ENCODE measurements around the gene WWOX.
"Not testable (repeated sequence)": the region's sequence is repeated elsewhere in the genome, so short reads cannot be mapped to it uniquely, and the experiment has no call there.

The WWOX gene

GRCh38 chr16:79211586-79211985 is 1112.1 kb downstream of the WWOX start:
- DNase-seq (ENCODE audit: low read depth in 1 of 2, low spot score in 1 of 2): no peak

DNA sequence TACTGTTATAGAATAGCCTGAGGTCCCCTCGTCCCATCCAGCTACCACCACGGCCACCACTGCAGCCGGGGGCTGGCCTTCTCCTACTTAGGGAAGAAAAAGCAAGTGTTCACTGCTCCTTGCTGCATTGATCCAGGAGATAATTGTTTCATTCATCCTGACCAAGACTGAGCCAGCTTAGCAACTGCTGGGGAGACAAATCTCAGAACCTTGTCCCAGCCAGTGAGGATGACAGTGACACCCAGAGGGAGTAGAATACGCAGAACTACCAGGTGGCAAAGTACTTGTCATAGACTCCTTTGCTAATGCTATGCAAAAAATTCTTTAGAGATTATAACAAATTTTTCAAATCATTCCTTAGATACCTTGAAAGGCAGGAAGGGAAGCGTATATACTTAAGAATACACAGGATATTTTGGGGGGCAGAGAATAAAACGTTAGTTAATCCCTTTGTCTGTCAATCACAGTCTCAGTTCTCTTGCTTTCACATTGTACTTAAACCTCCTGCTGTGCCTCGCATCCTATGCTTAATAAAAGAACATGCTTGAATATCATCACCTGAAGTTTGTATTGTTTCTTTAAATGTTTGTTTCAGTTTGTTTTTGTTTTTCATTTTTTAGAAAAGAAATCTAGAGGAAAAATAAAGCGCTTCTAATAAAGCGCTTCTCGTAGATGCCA is 1112.8 kb downstream of the WWOX start:
- no peak for DNase-seq (ENCODE audit: low read depth in 1 of 2, low spot score in 1 of 2)

DNA sequence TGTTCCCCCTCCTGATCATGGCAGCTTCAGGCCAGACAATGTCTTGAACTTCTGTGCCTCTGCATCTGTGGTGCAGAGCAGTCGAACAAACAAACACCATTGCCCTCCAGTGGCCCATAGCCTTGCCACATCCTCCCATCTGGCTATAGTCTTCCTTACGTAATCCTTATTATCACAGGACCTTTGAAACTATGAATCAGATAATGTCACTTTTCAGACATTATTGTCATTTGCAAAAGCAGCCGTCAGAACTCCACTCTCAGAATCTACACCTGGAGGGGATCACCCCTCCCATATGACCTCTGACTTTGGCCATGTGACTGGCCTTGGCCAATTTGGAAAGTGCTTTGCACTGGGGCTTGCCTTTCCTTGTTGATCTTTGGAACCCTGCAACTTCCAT is 1113.8 kb downstream of the WWOX start:
- DNase-seq (ENCODE audit: low read depth in 1 of 2, low spot score in 1 of 2): no peak

GRCh38 chr16:79215289-79215688 is 1115.8 kb downstream of the WWOX start:
- DNase-seq (ENCODE audit: low read depth in 1 of 2, low spot score in 1 of 2): no peak

GRCh38 chr16:79217375-79218011 is 1118.0 kb downstream of the WWOX start:
- no peak for DNase-seq (ENCODE audit: low read depth in 1 of 2, low spot score in 1 of 2)

- DNase-seq (ENCODE audit: low read depth in 1 of 2, low spot score in 1 of 2): no peak
These were observed 1118.9 kb downstream of the WWOX start for GRCh38 chr16:79218351-79218750.

GRCh38 chr16:79225994-79226393 is 1126.5 kb downstream of the WWOX start:
- not testable (repeated sequence) for DNase-seq (ENCODE audit: low read depth in 1 of 2, low spot score in 1 of 2)

DNA sequence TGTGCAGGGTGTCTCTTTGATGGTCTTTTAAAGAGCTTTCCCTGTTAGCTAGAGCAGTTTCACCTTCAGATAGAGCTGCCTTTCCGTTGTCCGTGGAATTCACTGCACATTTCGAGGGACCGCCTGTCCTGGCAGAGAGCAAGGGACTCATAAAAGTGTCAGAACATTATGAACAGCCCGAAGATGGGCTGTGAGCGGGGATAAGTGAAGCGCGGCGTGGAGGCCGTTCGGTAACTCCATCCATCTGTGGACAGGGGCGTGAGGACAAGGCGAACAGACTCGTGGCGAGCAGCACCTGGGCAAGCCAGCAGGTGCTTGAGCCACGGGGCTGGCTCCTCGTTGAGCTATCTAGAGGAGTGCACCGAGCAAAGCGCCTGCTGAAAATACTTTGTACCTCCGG is 1129.9 kb downstream of the WWOX start:
- DNase-seq (ENCODE audit: low read depth in 1 of 2, low spot score in 1 of 2): no peak

GRCh38 chr16:79245700-79246099 is 1146.2 kb downstream of the WWOX start:
- DNase-seq (ENCODE audit: low read depth in 1 of 2, low spot score in 1 of 2): not testable (repeated sequence)

DNA sequence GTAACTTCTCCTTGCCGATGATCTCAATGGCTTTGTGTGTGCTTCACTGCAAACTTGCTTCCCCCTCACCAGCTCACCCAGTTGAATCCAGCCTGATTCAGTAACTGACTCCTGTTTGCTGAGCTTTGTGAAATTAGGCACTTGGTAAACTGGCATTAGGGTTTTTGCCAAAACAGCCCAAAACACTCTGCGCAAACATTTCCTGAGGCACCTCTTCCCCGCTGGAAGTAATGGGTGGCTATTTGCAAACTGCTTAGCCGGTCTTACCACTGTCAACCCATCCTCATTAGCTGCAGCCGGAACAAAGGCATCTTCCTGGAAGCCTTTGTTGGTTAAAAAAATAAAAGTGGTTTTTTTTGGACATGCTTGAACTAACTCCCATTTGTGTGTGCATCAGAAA is 1147.9 kb downstream of the WWOX start:
- no peak for DNase-seq (ENCODE audit: low read depth in 1 of 2, low spot score in 1 of 2)

DNA sequence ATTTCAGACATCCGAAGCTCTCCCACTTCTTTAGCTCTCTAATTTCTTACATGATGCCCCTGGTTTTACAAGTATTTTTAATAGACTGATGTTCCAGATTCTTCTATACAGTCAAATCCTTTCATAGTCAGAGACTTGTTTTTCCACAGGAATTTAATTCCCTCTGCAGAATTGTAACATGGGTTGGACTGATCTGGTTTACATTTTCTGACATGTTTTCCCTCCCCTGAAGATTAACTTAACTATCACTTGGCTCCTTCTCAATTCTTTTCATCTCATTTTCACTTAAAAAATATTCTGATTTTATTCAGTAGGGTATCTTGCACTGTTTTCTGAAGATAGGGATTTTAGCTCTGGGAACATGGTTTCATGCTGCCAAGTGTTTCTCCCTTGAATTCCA is 1148.9 kb downstream of the WWOX start:
- DNase-seq (ENCODE audit: low read depth in 1 of 2, low spot score in 1 of 2): no peak

GRCh38 chr16:79250502-79251098 is 1151.1 kb downstream of the WWOX start:
- no peak for DNase-seq (ENCODE audit: low read depth in 1 of 2, low spot score in 1 of 2)

DNA sequence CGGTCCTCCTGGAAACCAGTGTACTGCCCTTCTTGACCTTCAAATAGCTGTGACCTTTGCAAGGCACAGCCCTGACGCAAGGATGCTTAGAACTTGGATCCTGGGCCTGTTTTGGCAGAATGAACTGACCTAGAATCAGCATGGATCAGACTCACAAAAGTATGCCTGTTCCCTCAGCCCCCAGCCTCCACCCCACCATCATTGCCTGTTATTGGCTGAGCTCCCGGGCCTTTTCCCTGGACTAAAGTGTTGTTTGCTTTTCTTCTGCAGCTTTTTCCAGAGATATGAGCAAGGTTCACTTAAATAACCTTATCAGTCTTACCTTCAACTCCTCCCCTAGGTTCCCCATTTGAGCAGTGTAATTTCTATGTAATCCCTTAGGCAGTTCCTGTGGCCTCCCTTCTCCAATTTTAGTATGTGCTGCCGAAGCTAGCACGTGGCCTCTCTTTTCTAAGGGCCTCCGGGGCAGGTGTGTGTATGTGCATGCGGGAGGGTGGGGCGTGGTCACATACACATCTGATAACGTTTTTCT is 1153.7 kb downstream of the WWOX start:
- no peak for DNase-seq (ENCODE audit: low read depth in 1 of 2, low spot score in 1 of 2)

DNA sequence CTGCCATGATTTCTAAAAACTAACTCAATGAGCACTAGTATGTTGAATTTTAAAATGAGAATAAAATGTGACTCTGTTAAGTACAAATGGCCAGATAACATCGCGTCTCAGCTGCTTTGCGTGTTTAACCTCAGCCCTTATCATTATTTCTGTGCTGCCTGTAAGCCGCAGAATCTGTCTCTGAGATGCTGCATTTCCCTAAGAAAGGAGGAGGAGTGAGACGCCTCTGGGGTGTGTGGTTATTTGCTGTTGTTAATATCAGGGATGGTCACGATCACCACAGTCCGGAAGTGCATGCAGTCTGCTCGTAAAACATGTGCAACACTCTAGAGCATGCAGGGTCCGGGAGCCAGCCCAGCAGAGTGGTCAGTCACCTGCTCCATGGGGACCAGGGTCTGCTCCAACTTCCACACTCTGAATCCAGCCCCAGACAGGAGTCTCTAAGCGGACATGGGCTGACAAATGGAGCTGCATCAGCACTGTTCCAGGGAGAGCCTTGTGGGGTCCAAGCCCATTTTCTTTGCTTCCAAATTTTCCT is 1158.6 kb downstream of the WWOX start:
- no peak for DNase-seq (ENCODE audit: low read depth in 1 of 2, low spot score in 1 of 2)

DNA sequence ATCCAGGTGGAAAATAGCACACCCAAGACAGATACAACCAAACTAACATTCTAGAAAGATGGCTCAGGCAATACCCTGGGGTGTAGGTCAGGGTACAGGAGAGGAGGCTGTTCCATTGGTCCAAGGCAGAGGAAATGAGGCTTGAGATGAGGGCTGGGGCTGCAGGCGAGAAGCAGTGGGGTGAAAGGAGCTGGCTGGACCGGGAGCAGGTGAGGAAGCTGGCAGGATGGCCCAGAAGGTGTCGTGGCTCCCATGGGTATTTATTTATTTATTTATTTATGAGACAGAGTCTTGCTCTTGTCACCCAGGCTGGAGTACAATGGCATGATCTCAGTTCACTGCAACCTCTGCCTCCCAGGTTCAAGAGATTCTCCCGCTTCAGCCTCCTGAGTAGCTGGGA is 1161.4 kb downstream of the WWOX start:
- DNase-seq (ENCODE audit: low read depth in 1 of 2, low spot score in 1 of 2): not testable (repeated sequence)

- DNase-seq (ENCODE audit: low read depth in 1 of 2, low spot score in 1 of 2): peak in 1 of 2 donors; percentile 18
These were observed 1162.1 kb downstream of the WWOX start for GRCh38 chr16:79261481-79261940.

- no peak for DNase-seq (ENCODE audit: low read depth in 1 of 2, low spot score in 1 of 2)
These were observed 1162.6 kb downstream of the WWOX start for GRCh38 chr16:79261944-79262552.

Measured in activated T-helper 1 cell treated with anti-CD3 and anti-CD28 coated beads, Interleukin-2, amount 50 U/mL, for 16 hours (primary cell).